ENCODE results near the gene SRBD1. TPM values are rescaled to one million over a fixed set of nuclear protein-coding genes. Genes with fewer than 3 reads are reported as not detected.
A peak's percentile ranks its signal among the peaks of the same experiment; 100 is the strongest.

SRBD1 gene
- total RNA-seq, 1 donor from 2014 or later, result 18.3 TPM

- no peak for DNase-seq (ENCODE audit: low spot score)
- H3K27me3 Mint-ChIP-seq (ENCODE audit: insufficient read depth), result no peaks in the 10 kb centered on the region
- no peak overlapping the region for H3K4me3 Mint-ChIP-seq
- peaks cover 9% of the 10 kb centered on the region for H3K36me3 Mint-ChIP-seq (ENCODE audit: low read depth)
- peaks cover 11% of the 10 kb centered on the region for H3K4me1 Mint-ChIP-seq (ENCODE audit: low read depth)
- no peak overlapping the region for H3K27ac Mint-ChIP-seq
- intact Hi-C loops (cut with micrococcal nuclease), result loop anchor here (1.0 kb wide), 1 partner anchor 597 kb away; no protein-coding TSS in a partner anchor
- H3K9me3 Mint-ChIP-seq, result no peaks in the 10 kb centered on the region
Measured at GRCh38 chr2:45578056-45578843, 32.8 kb downstream of the SRBD1 start.

- no peaks in the 10 kb centered on the region for H3K27me3 Mint-ChIP-seq (ENCODE audit: insufficient read depth)
- peaks cover 13% of the 10 kb centered on the region for H3K36me3 Mint-ChIP-seq (ENCODE audit: low read depth)
- DNase-seq (ENCODE audit: low spot score), result no peak
- H3K4me1 Mint-ChIP-seq (ENCODE audit: low read depth), result peaks cover 11% of the 10 kb centered on the region
- intact Hi-C loops (cut with micrococcal nuclease), result no loop called here
- H3K4me3 Mint-ChIP-seq, result no peak overlapping the region
- H3K9me3 Mint-ChIP-seq, result no peaks in the 10 kb centered on the region
- H3K27ac Mint-ChIP-seq, result no peak overlapping the region
Measured at GRCh38 chr2:45577441-45577840, 33.6 kb downstream of the SRBD1 start.

DNA sequence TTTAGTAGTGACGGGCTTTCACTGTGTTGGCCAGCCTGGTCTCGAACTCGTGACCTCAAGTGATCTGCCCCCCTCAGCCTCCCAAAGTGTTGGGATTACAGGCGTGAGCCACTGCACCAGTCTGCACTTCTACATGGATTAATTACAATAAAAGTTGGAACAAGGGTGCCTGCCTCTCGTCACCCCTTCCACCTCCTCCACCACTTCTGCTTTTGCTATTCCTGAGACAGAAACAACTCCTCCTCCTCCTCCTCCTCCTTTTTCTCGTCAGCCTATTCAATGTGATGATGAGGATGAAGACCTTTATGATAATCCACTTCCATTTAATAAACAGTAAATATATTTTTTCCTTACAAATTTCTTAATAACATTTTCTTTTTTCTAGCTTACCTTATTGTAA, 35.2 kb downstream of the SRBD1 start:
- no peak overlapping the region for H3K4me3 Mint-ChIP-seq
- no peaks in the 10 kb centered on the region for H3K27me3 Mint-ChIP-seq (ENCODE audit: insufficient read depth)
- no peak overlapping the region for H3K27ac Mint-ChIP-seq
- peaks cover 21% of the 10 kb centered on the region for H3K36me3 Mint-ChIP-seq (ENCODE audit: low read depth)
- intact Hi-C loops (cut with micrococcal nuclease), result no loop called here
- H3K4me1 Mint-ChIP-seq (ENCODE audit: low read depth), result peaks cover 11% of the 10 kb centered on the region
- no peak for DNase-seq (ENCODE audit: low spot score)
- H3K9me3 Mint-ChIP-seq, result peaks cover 6% of the 10 kb centered on the region

DNA sequence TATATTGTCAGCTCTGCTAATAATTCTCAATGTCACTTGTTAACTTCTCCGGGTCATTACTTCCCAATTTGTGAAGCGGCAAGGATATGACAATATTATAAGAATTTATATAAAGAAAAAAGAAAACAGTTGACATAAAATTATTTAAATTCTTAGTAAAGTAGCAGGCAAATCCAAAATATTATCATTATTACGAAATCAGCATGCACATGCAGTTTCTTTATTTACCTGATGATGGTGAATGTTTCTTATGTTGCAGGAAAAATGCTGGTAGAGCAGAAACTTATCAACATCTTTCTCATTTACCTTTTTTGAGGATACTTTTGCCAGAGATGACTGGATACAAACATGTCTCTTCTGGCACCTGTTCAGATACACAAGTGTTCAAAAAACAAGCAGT, 38.1 kb downstream of the SRBD1 start:
- DNase-seq (ENCODE audit: low spot score), result no peak

DNA sequence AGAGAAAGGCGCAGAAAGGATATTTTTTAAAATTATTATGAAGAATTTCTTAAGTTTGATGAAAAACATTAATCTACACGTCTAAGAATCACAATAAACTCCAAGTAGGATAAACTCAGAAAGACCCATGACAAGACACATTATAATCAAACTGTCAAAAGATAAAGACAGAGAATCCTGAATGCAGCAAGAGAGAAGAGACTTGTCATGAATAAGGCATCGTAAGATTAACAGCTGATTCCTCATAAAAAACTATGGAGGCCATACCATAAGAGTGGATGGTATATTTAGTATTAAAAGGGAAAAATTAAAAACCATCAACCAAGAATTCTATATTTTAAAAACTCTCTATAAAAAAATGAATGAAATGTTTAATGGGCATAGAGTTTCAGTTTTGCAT, 39.1 kb downstream of the SRBD1 start:
- H3K27ac Mint-ChIP-seq, result no peak overlapping the region
- intact Hi-C loops (cut with micrococcal nuclease), result no loop called here

More for the DNA sequence above, 38.1 kb downstream of the SRBD1 start:
- no peak overlapping the region for H3K27ac Mint-ChIP-seq
- peaks cover 32% of the 10 kb centered on the region for H3K36me3 Mint-ChIP-seq (ENCODE audit: low read depth)
- H3K4me1 Mint-ChIP-seq (ENCODE audit: low read depth), result peaks cover 14% of the 10 kb centered on the region
- peaks cover 12% of the 10 kb centered on the region for H3K9me3 Mint-ChIP-seq
- no peaks in the 10 kb centered on the region for H3K27me3 Mint-ChIP-seq (ENCODE audit: insufficient read depth)
- H3K4me3 Mint-ChIP-seq, result no peak overlapping the region
- intact Hi-C loops (cut with micrococcal nuclease), result no loop called here

DNA sequence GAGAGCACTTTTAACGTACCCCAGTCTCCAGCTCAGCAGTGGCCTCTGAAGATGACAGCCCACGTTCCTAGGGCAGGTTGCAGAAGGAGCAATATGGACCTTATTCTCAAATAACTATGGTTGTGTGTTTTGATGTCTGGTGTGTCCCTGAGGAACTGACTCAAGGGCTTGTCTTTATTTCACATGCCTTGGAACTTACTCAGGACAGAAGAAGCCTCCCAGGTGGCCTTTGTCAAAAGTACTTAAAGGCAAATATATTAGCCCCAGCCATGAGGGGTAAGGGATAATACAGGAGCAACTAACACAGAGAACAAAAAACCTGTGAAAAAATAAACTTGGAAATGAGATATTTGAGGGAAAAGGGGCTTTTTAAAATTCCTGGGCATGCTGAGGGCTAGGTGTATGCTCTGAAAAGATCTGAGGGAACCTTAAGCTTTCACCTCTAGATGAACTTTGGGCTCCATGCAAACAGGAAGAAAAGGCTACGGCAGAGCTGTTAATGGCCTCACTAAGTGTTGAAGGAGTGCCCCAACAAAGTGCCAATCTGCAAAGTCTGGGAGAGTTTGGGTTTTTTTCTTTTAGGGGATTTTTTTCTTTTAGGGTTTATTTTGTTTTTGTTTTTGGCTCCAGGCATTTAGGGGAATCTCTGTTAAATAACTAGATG, 40.3 kb downstream of the SRBD1 start:
- DNase-seq (ENCODE audit: low spot score), result no peak
- Mint-ChIP-seq H3K27me3 (ENCODE audit: insufficient read depth) (no peaks in the 10 kb centered on the region), H3K36me3 (ENCODE audit: low read depth) (peaks cover 30% of the 10 kb centered on the region), H3K4me3 (no peak overlapping the region), H3K27ac (no peak overlapping the region), H3K9me3 (peaks cover 12% of the 10 kb centered on the region), H3K4me1 (ENCODE audit: low read depth) (peaks cover 18% of the 10 kb centered on the region)
- intact Hi-C loops (cut with micrococcal nuclease), result no loop called here

More for the DNA sequence above, 39.1 kb downstream of the SRBD1 start:
- H3K36me3 Mint-ChIP-seq (ENCODE audit: low read depth), result peaks cover 30% of the 10 kb centered on the region
- DNase-seq (ENCODE audit: low spot score), result no peak
- H3K9me3 Mint-ChIP-seq, result peaks cover 12% of the 10 kb centered on the region
- H3K27me3 Mint-ChIP-seq (ENCODE audit: insufficient read depth), result no peaks in the 10 kb centered on the region
- H3K4me1 Mint-ChIP-seq (ENCODE audit: low read depth), result peaks cover 18% of the 10 kb centered on the region
- no peak overlapping the region for H3K4me3 Mint-ChIP-seq

DNA sequence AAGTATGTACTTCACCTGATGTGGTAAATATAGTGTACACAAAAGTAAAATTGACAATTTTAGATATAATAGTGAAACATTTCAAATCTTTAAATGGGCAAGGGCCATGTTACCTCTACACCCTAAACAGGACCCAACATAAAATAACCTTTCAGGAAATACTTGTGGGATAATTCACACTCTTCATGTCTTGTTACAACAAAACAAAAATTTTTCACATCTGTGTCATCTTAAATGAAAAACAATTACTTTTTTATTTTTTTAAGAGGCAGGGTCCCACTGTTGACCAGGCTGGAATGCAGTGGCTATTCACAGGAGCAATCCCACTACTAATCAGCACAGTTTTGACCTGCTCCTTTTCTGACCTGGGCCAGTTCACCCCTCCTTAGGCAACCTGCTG, 42.1 kb downstream of the SRBD1 start:
- peaks cover 34% of the 10 kb centered on the region for H3K36me3 Mint-ChIP-seq (ENCODE audit: low read depth)
- intact Hi-C loops (cut with micrococcal nuclease), result loop anchor here (1.0 to 5.0 kb wide), 5 partner anchors 42 to 1208 kb away; partner anchors contain the start of genes CAMKMT, PREPL and SRBD1
- DNase-seq (ENCODE audit: low spot score), result no peak
- H3K27me3 Mint-ChIP-seq (ENCODE audit: insufficient read depth), result no peaks in the 10 kb centered on the region
- no peak overlapping the region for H3K4me3 Mint-ChIP-seq
- H3K4me1 Mint-ChIP-seq (ENCODE audit: low read depth), result peaks cover 22% of the 10 kb centered on the region
- peaks cover 12% of the 10 kb centered on the region for H3K9me3 Mint-ChIP-seq
- H3K27ac Mint-ChIP-seq, result peak overlapping the region; percentile 61

GRCh38 chr2:45567974-45568789, 42.9 kb downstream of the SRBD1 start:
- Mint-ChIP-seq H3K4me3 (peak overlapping the region; percentile 77), H3K27me3 (ENCODE audit: insufficient read depth) (no peaks in the 10 kb centered on the region), H3K9me3 (peaks cover 12% of the 10 kb centered on the region), H3K27ac (peak overlapping the region; percentile 94), H3K36me3 (ENCODE audit: low read depth) (peaks cover 36% of the 10 kb centered on the region), H3K4me1 (ENCODE audit: low read depth) (peaks cover 22% of the 10 kb centered on the region)
- intact Hi-C loops (cut with micrococcal nuclease), result loop anchor here (1.0 to 5.0 kb wide), 5 partner anchors 43 to 1207 kb away; partner anchors contain the start of genes CAMKMT, PREPL and SRBD1
- DNase-seq (ENCODE audit: low spot score), result peak; percentile 10

- Mint-ChIP-seq H3K36me3 (ENCODE audit: low read depth) (peaks cover 32% of the 10 kb centered on the region), H3K27me3 (ENCODE audit: insufficient read depth) (no peaks in the 10 kb centered on the region), H3K4me1 (ENCODE audit: low read depth) (peaks cover 22% of the 10 kb centered on the region)
Measured at GRCh38 chr2:45567288-45567963, 43.6 kb downstream of the SRBD1 start.

GRCh38 chr2:45559436-45559835, 51.6 kb downstream of the SRBD1 start:
- Mint-ChIP-seq H3K36me3 (ENCODE audit: low read depth) (peaks cover 13% of the 10 kb centered on the region), H3K27me3 (ENCODE audit: insufficient read depth) (no peaks in the 10 kb centered on the region), H3K4me3 (no peak overlapping the region), H3K27ac (no peak overlapping the region), H3K9me3 (no peaks in the 10 kb centered on the region), H3K4me1 (ENCODE audit: low read depth) (peaks cover 12% of the 10 kb centered on the region)
- intact Hi-C loops (cut with micrococcal nuclease), result no loop called here
- no peak for DNase-seq (ENCODE audit: low spot score)

More at GRCh38 chr2:45567288-45567963, 43.6 kb downstream of the SRBD1 start:
- H3K4me3 Mint-ChIP-seq, result peak overlapping the region; percentile 77
- H3K9me3 Mint-ChIP-seq, result peaks cover 12% of the 10 kb centered on the region
- no peak for DNase-seq (ENCODE audit: low spot score)
- intact Hi-C loops (cut with micrococcal nuclease), result loop anchor here (5.0 kb wide), 1 partner anchor 730 kb away; no protein-coding TSS in a partner anchor
- peak overlapping the region; percentile 94 for H3K27ac Mint-ChIP-seq

DNA sequence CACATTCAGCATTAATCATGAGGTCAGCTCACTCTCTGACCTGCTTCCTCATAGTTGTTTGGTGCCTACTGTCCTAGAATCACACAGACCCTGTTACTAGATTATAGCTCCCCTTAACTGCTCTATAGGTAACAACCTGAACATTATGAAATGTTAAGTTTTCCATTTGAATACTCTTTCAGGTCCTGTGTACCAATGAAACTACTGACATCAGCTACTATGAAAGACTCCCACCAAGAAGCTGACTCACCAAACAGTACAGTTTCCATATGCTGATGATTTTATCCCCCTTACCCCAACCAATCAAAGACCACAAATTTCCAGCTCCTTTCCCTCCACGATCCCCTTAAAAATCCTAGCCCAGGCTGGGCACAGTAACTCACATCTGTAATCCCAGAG, 56.3 kb downstream of the SRBD1 start:
- no peak for DNase-seq (ENCODE audit: low spot score)
- Mint-ChIP-seq H3K4me1 (ENCODE audit: low read depth) (peaks cover 23% of the 10 kb centered on the region), H3K27ac (peak overlapping the region; percentile 83), H3K4me3 (no peak overlapping the region), H3K27me3 (ENCODE audit: insufficient read depth) (no peaks in the 10 kb centered on the region), H3K9me3 (no peaks in the 10 kb centered on the region), H3K36me3 (ENCODE audit: low read depth) (peaks cover 23% of the 10 kb centered on the region)
- intact Hi-C loops (cut with micrococcal nuclease), result loop anchor here (1.0 kb wide), 1 partner anchor 57 kb away; no protein-coding TSS in a partner anchor

All from activated T-helper 1 cell treated with anti-CD3 and anti-CD28 coated beads, Interleukin-12 subunit alpha, Interleukin-12 subunit beta, Interleukin-2, Interleukin-4 antibody, amounts not matched to agents 30 ng/mL and 10 ng/mL and 1 ng/mL, durations not matched to agents 14 hours and 24 hours and 36 hours (primary cell).